CD14-positive monocyte (primary cell): ENCODE measurements around the gene RAB40AL. TPM values are rescaled to one million over a fixed set of nuclear protein-coding genes. Genes with fewer than 3 reads are reported as not detected.

ENCODE experiments used
- DNase-seq, 3 donors: peaks; one replicate each; pipeline ENCODE4 v3.0.0-alpha.2; 2011 to 2022
- H2AFZ ChIP-seq: 2 replicates; pipeline ENCODE4 v1.6.0; 2012; ENCODE audit warnings: mild to moderate bottlenecking, low read depth, low read length, inconsistent platforms; ENCODE audit not compliant: insufficient read depth, poor library complexity, severe bottlenecking
- H3K27ac ChIP-seq, 2 donors: 1 replicate in 1 of 2; 2 replicates in 1 of 2; pipeline ENCODE4 v1.5.1; 2012 to 2013; ENCODE audit warnings: low read length in 2 of 2, control low read depth in 1 of 2, inconsistent platforms in 1 of 2, low read depth in 1 of 2, mild to moderate bottlenecking in 1 of 2
- H3K27me3 ChIP-seq, 2 donors: one replicate each; pipeline versions ENCODE4 v1.6.0 to v1.6.1; 2011 to 2013; ENCODE audit warnings: low read length in 2 of 2; ENCODE audit not compliant: control insufficient read depth in 2 of 2, insufficient read depth in 2 of 2
- H3K36me3 ChIP-seq, 2 donors: replicated peaks in 1 of 2; 1 replicate in 1 of 2; 2 replicates in 1 of 2; pipeline versions ENCODE4 v1.5.1 to v1.6.1; 2012 to 2013; ENCODE audit warnings: low read length in 2 of 2, control low read depth in 1 of 2, inconsistent platforms in 1 of 2, mild to moderate bottlenecking in 1 of 2; ENCODE audit not compliant: insufficient read depth in 2 of 2, control insufficient read depth in 1 of 2
- H3K4me1 ChIP-seq, 2 donors: 1 replicate in 1 of 2; 2 replicates in 1 of 2; pipeline versions ENCODE4 v1.5.1 to v1.6.1; 2012 to 2013; ENCODE audit warnings: low read length in 2 of 2, control low read depth in 1 of 2, inconsistent platforms in 1 of 2, mild to moderate bottlenecking in 1 of 2, moderate library complexity in 1 of 2; ENCODE audit not compliant: insufficient read depth in 2 of 2, control insufficient read depth in 1 of 2
- H3K4me2 ChIP-seq: replicated peaks from 2 replicates; pipeline ENCODE3; 2012; ENCODE audit warnings: low read length, moderate library complexity, mild to moderate bottlenecking; ENCODE audit not compliant: poor library complexity, severe bottlenecking; ENCODE audit errors: extremely low read depth
- H3K4me3 ChIP-seq, 3 experiments: fragments of 200-600 bp in 1 of 3; sonication (generic) in 1 of 3; replicated peaks in 1 of 3; 1 replicate in 2 of 3; 2 replicates in 1 of 3; pipeline ENCODE4 v1.5.1; 2011 to 2013; ENCODE audit warnings: low read length in 3 of 3, mild to moderate bottlenecking in 3 of 3, control low read depth in 2 of 3, low read depth in 2 of 3, inconsistent platforms in 1 of 3, moderate library complexity in 1 of 3
- H3K79me2 ChIP-seq: 2 replicates; pipeline ENCODE4 v1.6.0; 2012; ENCODE audit warnings: mild to moderate bottlenecking, control low read depth, inconsistent platforms, low read length, moderate library complexity; ENCODE audit not compliant: insufficient read depth
- H3K9ac ChIP-seq: 2 replicates; pipeline ENCODE4 v1.6.0; 2017; ENCODE audit warnings: low read length, mild to moderate bottlenecking; ENCODE audit not compliant: insufficient read depth, poor library complexity, severe bottlenecking
- H3K9me3 ChIP-seq, 2 donors: replicated peaks in 1 of 2; 1 replicate in 1 of 2; 2 replicates in 1 of 2; pipeline versions ENCODE4 v1.5.1 to v1.6.1; 2012 to 2013; ENCODE audit warnings: low read length in 2 of 2, control low read depth in 1 of 2; ENCODE audit not compliant: control insufficient read depth in 1 of 2, insufficient read depth in 1 of 2
- H4K20me1 ChIP-seq: 2 replicates; pipeline ENCODE4 v1.6.0; 2012; ENCODE audit warnings: mild to moderate bottlenecking, low read length, control low read depth, moderate library complexity; ENCODE audit not compliant: insufficient read depth
- H3K27ac Mint-ChIP-seq, 7 donors: one replicate each; pipeline ENCODE4 v1.8.0; 2020; ENCODE audit warnings: mild to moderate bottlenecking in 7 of 7, mixed read lengths in 7 of 7, moderate library complexity in 6 of 7, inconsistent platforms in 2 of 7
- H3K27me3 Mint-ChIP-seq, 3 donors: one replicate each; pipeline ENCODE4 v1.8.0; 2021 to 2022; ENCODE audit warnings: low read depth in 3 of 3, mild to moderate bottlenecking in 3 of 3, mixed read lengths in 3 of 3, moderate library complexity in 3 of 3, inconsistent platforms in 1 of 3
- H3K36me3 Mint-ChIP-seq, 2 donors: one replicate each; pipeline ENCODE4 v1.8.0; 2020; ENCODE audit warnings: mixed read lengths in 2 of 2, inconsistent platforms in 1 of 2, mild to moderate bottlenecking in 1 of 2
- H3K4me1 Mint-ChIP-seq: one replicate; pipeline ENCODE4 v1.8.0; 2020; ENCODE audit warnings: mild to moderate bottlenecking, mixed read lengths
- H3K4me3 Mint-ChIP-seq, 2 donors: one replicate each; pipeline ENCODE4 v1.8.0; 2020; ENCODE audit warnings: mild to moderate bottlenecking in 2 of 2, mixed read lengths in 2 of 2, moderate library complexity in 1 of 2
- H3K9me3 Mint-ChIP-seq, 7 donors: one replicate each; pipeline ENCODE4 v1.8.0; 2020 to 2022; ENCODE audit warnings: mixed read lengths in 7 of 7, mild to moderate bottlenecking in 6 of 7, moderate library complexity in 6 of 7, inconsistent platforms in 2 of 7
- CTCF ChIP-seq: fragments of 200-600 bp; IDR thresholded peaks from one replicate; pipeline ENCODE4 v1.8.0; 2022; ENCODE audit warnings: antibody characterized with exemption, mild to moderate bottlenecking
- WGBS: methylation state at CpG from one replicate; pipeline ENCODE4 v1.1.5; 2013; ENCODE audit warnings: missing lambda C conversion rate; ENCODE audit not compliant: insufficient coverage; 5-methylcytosine and 5-hydroxymethylcytosine counted together
- intact Hi-C, 2 donors: fragments of 100-400 bp; cut with micrococcal nuclease; formaldehyde crosslinking; loops; one replicate each; pipeline versions ENCODE4 v1.15.0 to v1.15.1; 2023
- polyA plus RNA-seq, 3 donors: library from polyadenylated mRNA; depleted of rRNA in 1 of 3; unstranded in 2 of 3; stranded (reverse) in 1 of 3; fragments of 300-500 nt in 2 of 3; fragments of >200 nt in 1 of 3; fragmentation: Illumina TruSeq in 2 of 3; gene quantifications; 1 replicate in 2 of 3; 2 replicates in 1 of 3; pipeline ENCODE4 v1.2.3, GENCODE V29; 2012 to 2021

RAB40AL gene
- polyA plus RNA-seq, 3 donors: 0.13 TPM; not detected in 2

DNA sequence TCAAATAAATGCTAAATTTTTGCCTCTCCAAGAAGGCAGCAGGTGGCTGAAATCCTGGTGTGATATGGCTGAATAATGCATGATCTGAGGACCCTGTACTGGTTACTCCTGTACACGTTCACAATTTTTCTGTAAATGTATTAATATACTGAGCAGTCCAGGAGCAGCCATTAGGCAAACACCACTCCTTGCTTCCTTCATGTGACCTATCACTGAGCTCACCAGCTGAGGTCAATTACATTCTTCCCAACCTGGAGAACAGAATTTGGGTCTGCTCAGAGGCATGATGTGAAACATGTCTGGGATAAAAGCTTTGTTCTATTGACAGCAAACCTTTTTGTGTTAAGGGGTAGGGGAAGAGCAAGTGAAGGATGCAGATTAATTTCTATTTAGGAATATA lies 26.9 kb downstream of the RAB40AL start:
- intact Hi-C loops: no loop called here
- no peak overlapping the region for H3K4me3 Mint-ChIP-seq
- Histone ChIP-seq H3K4me3 (no peak overlapping the region), H3K36me3 (no peaks in the 10 kb centered on the region), H3K27me3 (no peaks in the 10 kb centered on the region), H3K9ac (no peak overlapping the region), H2AFZ (no peak overlapping the region), H4K20me1 (no peaks in the 10 kb centered on the region), H3K4me2 (no peak overlapping the region), H3K27ac (no peak overlapping the region), H3K4me1 (no peaks in the 10 kb centered on the region), H3K9me3 (peaks cover 9% of the 10 kb centered on the region in 2 donors), H3K79me2 (no peaks in the 10 kb centered on the region)
- no peaks in the 10 kb centered on the region for H3K36me3 Mint-ChIP-seq
- no peak overlapping the region for H3K27ac Mint-ChIP-seq
- peaks cover 3 to 8% (median 6%) of the 10 kb centered on the region in 7 donors for H3K9me3 Mint-ChIP-seq
- H3K27me3 Mint-ChIP-seq: peaks cover 0 to 3% (median 0%) of the 10 kb centered on the region in 3 donors
- no peak for DNase-seq
- no peak for TF ChIP-seq CTCF
- H3K4me1 Mint-ChIP-seq: peaks cover 4% of the 10 kb centered on the region
- WGBS: no CpG with 5 or more reads among the region's 1 CpG

DNA sequence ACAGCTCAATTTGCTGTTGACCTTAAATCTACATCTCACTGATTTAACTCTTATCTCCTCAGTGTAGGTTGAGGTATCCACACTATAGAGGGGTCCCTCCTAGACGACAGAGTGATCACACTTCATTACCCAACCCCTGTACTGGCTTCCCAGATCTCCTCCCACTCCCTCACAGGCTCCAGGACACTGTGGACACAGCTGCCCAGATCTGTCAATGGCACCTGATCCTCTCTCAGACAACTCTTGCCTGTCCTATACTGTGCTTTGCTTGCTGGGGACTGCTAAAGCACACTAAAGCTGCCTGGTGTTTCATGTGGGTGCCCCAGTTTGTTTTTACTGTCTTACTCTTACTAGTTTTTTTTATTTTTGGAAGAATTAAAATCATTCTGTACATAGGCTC lies 27.9 kb downstream of the RAB40AL start:
- Mint-ChIP-seq H3K27ac (no peak overlapping the region), H3K27me3 (peaks cover 0 to 3% (median 0%) of the 10 kb centered on the region in 3 donors), H3K4me3 (no peak overlapping the region), H3K9me3 (peaks cover 3 to 15% (median 7%) of the 10 kb centered on the region in 7 donors), H3K36me3 (no peaks in the 10 kb centered on the region), H3K4me1 (peaks cover 4% of the 10 kb centered on the region)
- Histone ChIP-seq H3K9me3 (peaks cover 9 to 18% of the 10 kb centered on the region in 2 donors), H3K9ac (no peak overlapping the region), H3K4me3 (no peak overlapping the region), H3K27ac (no peak overlapping the region), H3K4me1 (no peaks in the 10 kb centered on the region), H4K20me1 (no peaks in the 10 kb centered on the region), H3K4me2 (no peak overlapping the region), H3K79me2 (no peaks in the 10 kb centered on the region), H3K36me3 (no peaks in the 10 kb centered on the region), H2AFZ (no peak overlapping the region), H3K27me3 (no peaks in the 10 kb centered on the region)
- DNase-seq: no peak
- intact Hi-C loops: no loop called here
- no peak for TF ChIP-seq CTCF
- no CpG with 5 or more reads among the region's 1 CpG for WGBS
